HEK293 (cell line): ENCODE measurements around the gene WDR4.

Experiments
- CTCF ChIA-PET: fragments of 350-600 bp; formaldehyde crosslinking; extraction: SDS; loops from one replicate; lab custom pipeline; 2021; ENCODE audit warnings: antibody characterized with exemption; lab: Yijun Ruan, JAX
- POLR2A ChIA-PET: fragments of 300-600 bp; formaldehyde crosslinking; extraction: SDS; loops from one replicate; lab custom pipeline; 2020; ENCODE audit warnings: antibody characterized with exemption, inconsistent platforms; lab: Yijun Ruan, JAX
- H3K27ac ChIP-seq: fragments of 200-500 bp; sonication (Bioruptor generic); 2 replicates; pipeline ENCODE4 v1.5.1; 2014; ENCODE audit warnings: low read depth, low read length, control low read depth, inconsistent platforms; ENCODE audit errors: extremely low read depth
- H3K36me3 ChIP-seq, 2 experiments: fragments of 200-500 bp in 1 of 2; sonication (Bioruptor generic) in 1 of 2; 1 replicate in 1 of 2; 2 replicates in 1 of 2; pipeline ENCODE4 v1.5.1; 2014 to 2017; ENCODE audit warnings: inconsistent platforms in 2 of 2, low read length in 2 of 2; ENCODE audit not compliant: control insufficient read depth in 2 of 2, insufficient read depth in 1 of 2
- H3K4me1 ChIP-seq: fragments of 200-500 bp; sonication (Bioruptor generic); 2 replicates; pipeline ENCODE4 v1.5.1; 2014; ENCODE audit warnings: mild to moderate bottlenecking, low read length, inconsistent platforms; ENCODE audit not compliant: control insufficient read depth, insufficient read depth
- H3K4me3 ChIP-seq: 2 replicates; pipeline ENCODE4 v1.5.1; 2011; ENCODE audit warnings: low read depth, mild to moderate bottlenecking, control low read depth, low read length, moderate library complexity
- H3K9me3 ChIP-seq: fragments of 200-500 bp; sonication (Bioruptor generic); 2 replicates; pipeline ENCODE4 v1.5.1; 2014; ENCODE audit warnings: low read depth, low read length, inconsistent platforms; ENCODE audit not compliant: control insufficient read depth, insufficient read depth
- GLIS1 ChIP-seq: fragments of 450-650 bp; formaldehyde crosslinking; IDR thresholded peaks from 2 replicates; pipeline ENCODE4 v1.5.1; 2016; ENCODE audit warnings: missing biosample characterization, missing genetic modification characterization
- KLF9 ChIP-seq: fragments of 450-650 bp; formaldehyde crosslinking; IDR thresholded peaks from 2 replicates; pipeline ENCODE4 v1.5.1; 2016; ENCODE audit warnings: missing biosample characterization, missing genetic modification characterization, low read depth
- MEIS1 ChIP-seq: sonication (generic); formaldehyde crosslinking; IDR thresholded peaks from 2 replicates; pipeline ENCODE4 v1.8.1; 2022; ENCODE audit warnings: missing genetic modification reagents, mild to moderate bottlenecking, borderline replicate concordance
- PRDM1 ChIP-seq: fragments of 450-650 bp; formaldehyde crosslinking; IDR thresholded peaks from 2 replicates; pipeline ENCODE4; 2016; ENCODE audit warnings: missing biosample characterization, missing genetic modification characterization
- SP3 ChIP-seq: fragments of 450-650 bp; formaldehyde crosslinking; IDR thresholded peaks from 2 replicates; pipeline ENCODE4 v1.5.1; 2016; ENCODE audit warnings: missing biosample characterization, missing genetic modification characterization
- TCF7L2 ChIP-seq: IDR thresholded peaks from 2 replicates; pipeline ENCODE4 v1.6.1; 2011; ENCODE audit warnings: low read depth, mild to moderate bottlenecking, inconsistent platforms, low read length, moderate library complexity, borderline replicate concordance
- ZBTB20 ChIP-seq: fragments of 450-650 bp; formaldehyde crosslinking; IDR thresholded peaks from 2 replicates; pipeline ENCODE4 v1.5.1; 2016; ENCODE audit warnings: missing biosample characterization, missing genetic modification characterization
- ZNF10 ChIP-seq: fragments of 450-650 bp; formaldehyde crosslinking; IDR thresholded peaks from 2 replicates; pipeline ENCODE4 v1.5.1; 2017; ENCODE audit warnings: missing biosample characterization, missing genetic modification characterization
- ZNF350 ChIP-seq: fragments of 450-650 bp; formaldehyde crosslinking; IDR thresholded peaks from 2 replicates; pipeline ENCODE4 v1.5.0; 2017; ENCODE audit warnings: missing biosample characterization, mild to moderate bottlenecking, missing genetic modification characterization
- ZNF544 ChIP-seq: fragments of 450-650 bp; formaldehyde crosslinking; IDR thresholded peaks from 2 replicates; pipeline ENCODE4 v1.5.0; 2017; ENCODE audit warnings: missing biosample characterization, missing genetic modification characterization
- TF ChIP-seq, protein P1 (sequence below): fragments of 450-650 bp; formaldehyde crosslinking; IDR thresholded peaks from 2 replicates; pipeline ENCODE4 v1.5.1; 2016; ENCODE audit warnings: missing biosample characterization, missing genetic modification characterization
- TF ChIP-seq, protein P2 (sequence below): fragments of 450-650 bp; formaldehyde crosslinking; IDR thresholded peaks from 2 replicates; pipeline ENCODE4 v1.5.1; 2016; ENCODE audit warnings: missing biosample characterization, missing genetic modification characterization
- TF ChIP-seq, protein P3 (sequence below): fragments of 450-650 bp; formaldehyde crosslinking; IDR thresholded peaks from 2 replicates; pipeline ENCODE4 v1.5.1; 2016; ENCODE audit warnings: missing biosample characterization, missing genetic modification characterization
- TF ChIP-seq, protein P4 (sequence below): fragments of 450-650 bp; formaldehyde crosslinking; IDR thresholded peaks from 2 replicates; pipeline ENCODE4 v1.5.1; 2017; ENCODE audit warnings: missing biosample characterization, missing genetic modification characterization
- TF ChIP-seq, protein P5 (sequence below): fragments of 450-650 bp; formaldehyde crosslinking; IDR thresholded peaks from 2 replicates; pipeline ENCODE4 v1.5.1; 2017; ENCODE audit warnings: missing biosample characterization, missing genetic modification characterization
- TF ChIP-seq, protein P6 (sequence below): fragments of 450-650 bp; formaldehyde crosslinking; IDR thresholded peaks from 2 replicates; pipeline ENCODE4 v1.5.1; 2016; ENCODE audit warnings: missing biosample characterization, missing genetic modification characterization
- TF ChIP-seq, protein P7 (sequence below): fragments of 450-650 bp; formaldehyde crosslinking; IDR thresholded peaks from 2 replicates; pipeline ENCODE4 v1.5.1; 2016; ENCODE audit warnings: missing biosample characterization, missing genetic modification characterization

Gene WDR4

DNA sequence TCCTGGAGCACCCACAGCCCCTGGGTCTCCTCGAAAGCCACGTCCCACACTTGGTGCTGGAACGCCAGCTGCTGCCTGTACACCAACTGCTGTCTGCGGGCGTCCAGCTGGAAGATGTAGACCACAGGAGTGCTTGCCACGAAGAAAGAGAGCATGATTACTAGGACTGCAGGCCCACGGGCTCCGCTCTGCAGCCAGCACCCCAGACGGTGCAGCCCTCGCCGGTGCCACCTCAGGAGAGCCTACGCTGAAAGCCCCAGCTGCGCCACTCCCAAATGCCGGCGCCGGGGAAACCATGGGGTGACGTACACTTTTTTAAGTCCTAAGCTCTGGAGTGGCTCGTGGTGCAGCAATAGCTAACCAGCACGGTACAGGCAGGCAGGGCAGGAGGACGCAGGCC lies 25.7 kb downstream of the WDR4 start (continued):
- TF ChIP-seq, protein P1, sequence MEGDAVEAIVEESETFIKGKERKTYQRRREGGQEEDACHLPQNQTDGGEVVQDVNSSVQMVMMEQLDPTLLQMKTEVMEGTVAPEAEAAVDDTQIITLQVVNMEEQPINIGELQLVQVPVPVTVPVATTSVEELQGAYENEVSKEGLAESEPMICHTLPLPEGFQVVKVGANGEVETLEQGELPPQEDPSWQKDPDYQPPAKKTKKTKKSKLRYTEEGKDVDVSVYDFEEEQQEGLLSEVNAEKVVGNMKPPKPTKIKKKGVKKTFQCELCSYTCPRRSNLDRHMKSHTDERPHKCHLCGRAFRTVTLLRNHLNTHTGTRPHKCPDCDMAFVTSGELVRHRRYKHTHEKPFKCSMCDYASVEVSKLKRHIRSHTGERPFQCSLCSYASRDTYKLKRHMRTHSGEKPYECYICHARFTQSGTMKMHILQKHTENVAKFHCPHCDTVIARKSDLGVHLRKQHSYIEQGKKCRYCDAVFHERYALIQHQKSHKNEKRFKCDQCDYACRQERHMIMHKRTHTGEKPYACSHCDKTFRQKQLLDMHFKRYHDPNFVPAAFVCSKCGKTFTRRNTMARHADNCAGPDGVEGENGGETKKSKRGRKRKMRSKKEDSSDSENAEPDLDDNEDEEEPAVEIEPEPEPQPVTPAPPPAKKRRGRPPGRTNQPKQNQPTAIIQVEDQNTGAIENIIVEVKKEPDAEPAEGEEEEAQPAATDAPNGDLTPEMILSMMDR (tag by site-specific recombination) = no peak
- TF ChIP-seq GLIS1 (tag by site-specific recombination) = no peak
- TF ChIP-seq KLF9 (tag by site-specific recombination) = no peak
- TF ChIP-seq ZNF10 (tag by site-specific recombination) = no peak
- TF ChIP-seq, protein P2, sequence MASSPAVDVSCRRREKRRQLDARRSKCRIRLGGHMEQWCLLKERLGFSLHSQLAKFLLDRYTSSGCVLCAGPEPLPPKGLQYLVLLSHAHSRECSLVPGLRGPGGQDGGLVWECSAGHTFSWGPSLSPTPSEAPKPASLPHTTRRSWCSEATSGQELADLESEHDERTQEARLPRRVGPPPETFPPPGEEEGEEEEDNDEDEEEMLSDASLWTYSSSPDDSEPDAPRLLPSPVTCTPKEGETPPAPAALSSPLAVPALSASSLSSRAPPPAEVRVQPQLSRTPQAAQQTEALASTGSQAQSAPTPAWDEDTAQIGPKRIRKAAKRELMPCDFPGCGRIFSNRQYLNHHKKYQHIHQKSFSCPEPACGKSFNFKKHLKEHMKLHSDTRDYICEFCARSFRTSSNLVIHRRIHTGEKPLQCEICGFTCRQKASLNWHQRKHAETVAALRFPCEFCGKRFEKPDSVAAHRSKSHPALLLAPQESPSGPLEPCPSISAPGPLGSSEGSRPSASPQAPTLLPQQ (tag by site-specific recombination) = no peak
- TF ChIP-seq, protein P3, sequence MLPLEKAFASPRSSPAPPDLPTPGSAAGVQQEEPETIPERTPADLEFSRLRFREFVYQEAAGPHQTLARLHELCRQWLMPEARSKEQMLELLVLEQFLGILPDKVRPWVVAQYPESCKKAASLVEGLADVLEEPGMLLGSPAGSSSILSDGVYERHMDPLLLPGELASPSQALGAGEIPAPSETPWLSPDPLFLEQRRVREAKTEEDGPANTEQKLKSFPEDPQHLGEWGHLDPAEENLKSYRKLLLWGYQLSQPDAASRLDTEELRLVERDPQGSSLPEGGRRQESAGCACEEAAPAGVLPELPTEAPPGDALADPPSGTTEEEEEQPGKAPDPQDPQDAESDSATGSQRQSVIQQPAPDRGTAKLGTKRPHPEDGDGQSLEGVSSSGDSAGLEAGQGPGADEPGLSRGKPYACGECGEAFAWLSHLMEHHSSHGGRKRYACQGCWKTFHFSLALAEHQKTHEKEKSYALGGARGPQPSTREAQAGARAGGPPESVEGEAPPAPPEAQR (tag by site-specific recombination) = no peak
- TF ChIP-seq, protein P4, sequence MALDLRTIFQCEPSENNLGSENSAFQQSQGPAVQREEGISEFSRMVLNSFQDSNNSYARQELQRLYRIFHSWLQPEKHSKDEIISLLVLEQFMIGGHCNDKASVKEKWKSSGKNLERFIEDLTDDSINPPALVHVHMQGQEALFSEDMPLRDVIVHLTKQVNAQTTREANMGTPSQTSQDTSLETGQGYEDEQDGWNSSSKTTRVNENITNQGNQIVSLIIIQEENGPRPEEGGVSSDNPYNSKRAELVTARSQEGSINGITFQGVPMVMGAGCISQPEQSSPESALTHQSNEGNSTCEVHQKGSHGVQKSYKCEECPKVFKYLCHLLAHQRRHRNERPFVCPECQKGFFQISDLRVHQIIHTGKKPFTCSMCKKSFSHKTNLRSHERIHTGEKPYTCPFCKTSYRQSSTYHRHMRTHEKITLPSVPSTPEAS = no peak
- TF ChIP-seq MEIS1 = no peak
- TF ChIP-seq, protein P5, sequence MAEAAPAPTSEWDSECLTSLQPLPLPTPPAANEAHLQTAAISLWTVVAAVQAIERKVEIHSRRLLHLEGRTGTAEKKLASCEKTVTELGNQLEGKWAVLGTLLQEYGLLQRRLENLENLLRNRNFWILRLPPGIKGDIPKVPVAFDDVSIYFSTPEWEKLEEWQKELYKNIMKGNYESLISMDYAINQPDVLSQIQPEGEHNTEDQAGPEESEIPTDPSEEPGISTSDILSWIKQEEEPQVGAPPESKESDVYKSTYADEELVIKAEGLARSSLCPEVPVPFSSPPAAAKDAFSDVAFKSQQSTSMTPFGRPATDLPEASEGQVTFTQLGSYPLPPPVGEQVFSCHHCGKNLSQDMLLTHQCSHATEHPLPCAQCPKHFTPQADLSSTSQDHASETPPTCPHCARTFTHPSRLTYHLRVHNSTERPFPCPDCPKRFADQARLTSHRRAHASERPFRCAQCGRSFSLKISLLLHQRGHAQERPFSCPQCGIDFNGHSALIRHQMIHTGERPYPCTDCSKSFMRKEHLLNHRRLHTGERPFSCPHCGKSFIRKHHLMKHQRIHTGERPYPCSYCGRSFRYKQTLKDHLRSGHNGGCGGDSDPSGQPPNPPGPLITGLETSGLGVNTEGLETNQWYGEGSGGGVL (tag by site-specific recombination) = no peak

DNA sequence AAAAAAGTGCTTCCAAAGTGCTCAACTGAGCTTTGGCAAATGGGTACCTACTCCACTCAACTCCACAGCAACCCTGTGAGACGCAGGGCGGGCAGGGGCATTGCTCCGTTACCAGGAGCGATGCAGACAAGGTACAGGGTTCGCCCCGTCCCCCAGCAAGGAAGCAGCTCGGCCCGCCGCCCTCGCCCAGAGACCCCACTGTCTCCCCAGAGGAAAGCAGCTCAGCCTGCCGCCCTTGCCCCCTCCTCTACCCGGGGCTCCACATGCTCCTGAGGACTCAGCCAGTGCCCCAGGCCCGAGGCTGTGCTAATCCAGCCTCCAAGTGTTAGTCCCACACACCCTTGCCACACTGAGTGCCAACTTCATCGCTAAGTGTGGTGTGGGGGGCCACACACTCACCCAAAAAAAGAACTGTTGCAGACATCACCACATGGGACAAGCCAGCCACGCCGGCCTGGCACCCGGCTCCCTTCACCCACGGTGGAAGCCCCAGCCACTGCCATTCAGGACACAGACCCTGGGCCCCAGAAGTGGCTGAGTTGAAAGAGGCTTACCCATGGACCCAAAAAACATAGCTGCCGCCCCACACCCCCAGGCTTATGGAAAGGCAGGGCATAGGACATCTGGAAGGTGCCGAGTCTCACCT lies 26.3 kb downstream of the WDR4 start:
- Histone ChIP-seq H3K27ac (no peak overlapping the region), H3K9me3 (no peaks in the 10 kb centered on the region), H3K4me3 (no peak overlapping the region), H3K4me1 (no peaks in the 10 kb centered on the region), H3K36me3 (peaks cover 15 to 98% of the 10 kb centered on the region in 2 experiments; a peak in 2 of 3 replicates)
- ChIA-PET POLR2A (interaction anchor here (1.6 kb wide), 1 partner anchor 10 kb away, joined by 3 read pairs; no protein-coding TSS in a partner anchor), CTCF (interaction anchor here (0.6 to 1.1 kb wide), 3 partner anchors 10 to 242 kb away, joined by 3 read pairs; no protein-coding TSS in a partner anchor)
- TF ChIP-seq, protein P3 (tag by site-specific recombination) = no peak
- TF ChIP-seq ZBTB20 (tag by site-specific recombination) (no peak), PRDM1 (tag by site-specific recombination) (no peak), SP3 (tag by site-specific recombination) (no peak), TCF7L2 (no peak), ZNF350 (tag by site-specific recombination) (no peak), ZNF544 (tag by site-specific recombination) (no peak)
- TF ChIP-seq, protein P6, sequence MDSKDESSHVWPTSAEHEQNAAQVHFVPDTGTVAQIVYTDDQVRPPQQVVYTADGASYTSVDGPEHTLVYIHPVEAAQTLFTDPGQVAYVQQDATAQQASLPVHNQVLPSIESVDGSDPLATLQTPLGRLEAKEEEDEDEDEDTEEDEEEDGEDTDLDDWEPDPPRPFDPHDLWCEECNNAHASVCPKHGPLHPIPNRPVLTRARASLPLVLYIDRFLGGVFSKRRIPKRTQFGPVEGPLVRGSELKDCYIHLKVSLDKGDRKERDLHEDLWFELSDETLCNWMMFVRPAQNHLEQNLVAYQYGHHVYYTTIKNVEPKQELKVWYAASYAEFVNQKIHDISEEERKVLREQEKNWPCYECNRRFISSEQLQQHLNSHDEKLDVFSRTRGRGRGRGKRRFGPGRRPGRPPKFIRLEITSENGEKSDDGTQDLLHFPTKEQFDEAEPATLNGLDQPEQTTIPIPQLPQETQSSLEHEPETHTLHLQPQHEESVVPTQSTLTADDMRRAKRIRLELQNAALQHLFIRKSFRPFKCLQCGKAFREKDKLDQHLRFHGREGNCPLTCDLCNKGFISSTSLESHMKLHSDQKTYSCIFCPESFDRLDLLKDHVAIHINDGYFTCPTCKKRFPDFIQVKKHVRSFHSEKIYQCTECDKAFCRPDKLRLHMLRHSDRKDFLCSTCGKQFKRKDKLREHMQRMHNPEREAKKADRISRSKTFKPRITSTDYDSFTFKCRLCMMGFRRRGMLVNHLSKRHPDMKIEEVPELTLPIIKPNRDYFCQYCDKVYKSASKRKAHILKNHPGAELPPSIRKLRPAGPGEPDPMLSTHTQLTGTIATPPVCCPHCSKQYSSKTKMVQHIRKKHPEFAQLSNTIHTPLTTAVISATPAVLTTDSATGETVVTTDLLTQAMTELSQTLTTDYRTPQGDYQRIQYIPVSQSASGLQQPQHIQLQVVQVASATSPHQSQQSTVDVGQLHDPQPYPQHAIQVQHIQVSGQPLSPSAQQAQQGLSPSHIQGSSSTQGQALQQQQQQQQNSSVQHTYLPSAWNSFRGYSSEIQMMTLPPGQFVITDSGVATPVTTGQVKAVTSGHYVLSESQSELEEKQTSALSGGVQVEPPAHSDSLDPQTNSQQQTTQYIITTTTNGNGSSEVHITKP (tag by site-specific recombination) = no peak
- TF ChIP-seq, protein P7, sequence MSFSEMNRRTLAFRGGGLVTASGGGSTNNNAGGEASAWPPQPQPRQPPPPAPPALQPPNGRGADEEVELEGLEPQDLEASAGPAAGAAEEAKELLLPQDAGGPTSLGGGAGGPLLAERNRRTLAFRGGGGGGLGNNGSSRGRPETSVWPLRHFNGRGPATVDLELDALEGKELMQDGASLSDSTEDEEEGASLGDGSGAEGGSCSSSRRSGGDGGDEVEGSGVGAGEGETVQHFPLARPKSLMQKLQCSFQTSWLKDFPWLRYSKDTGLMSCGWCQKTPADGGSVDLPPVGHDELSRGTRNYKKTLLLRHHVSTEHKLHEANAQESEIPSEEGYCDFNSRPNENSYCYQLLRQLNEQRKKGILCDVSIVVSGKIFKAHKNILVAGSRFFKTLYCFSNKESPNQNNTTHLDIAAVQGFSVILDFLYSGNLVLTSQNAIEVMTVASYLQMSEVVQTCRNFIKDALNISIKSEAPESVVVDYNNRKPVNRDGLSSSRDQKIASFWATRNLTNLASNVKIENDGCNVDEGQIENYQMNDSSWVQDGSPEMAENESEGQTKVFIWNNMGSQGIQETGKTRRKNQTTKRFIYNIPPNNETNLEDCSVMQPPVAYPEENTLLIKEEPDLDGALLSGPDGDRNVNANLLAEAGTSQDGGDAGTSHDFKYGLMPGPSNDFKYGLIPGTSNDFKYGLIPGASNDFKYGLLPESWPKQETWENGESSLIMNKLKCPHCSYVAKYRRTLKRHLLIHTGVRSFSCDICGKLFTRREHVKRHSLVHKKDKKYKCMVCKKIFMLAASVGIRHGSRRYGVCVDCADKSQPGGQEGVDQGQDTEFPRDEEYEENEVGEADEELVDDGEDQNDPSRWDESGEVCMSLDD (tag by site-specific recombination) = no peak
